GM13977 (cell line): ENCODE measurements around the gene ADGRA1.

Source experiments
- DNase-seq: peaks from one replicate; pipeline ENCODE4 v3.0.0; 2012; ENCODE audit warnings: low spot score
- in situ Hi-C: fragments of 300-500 bp; cut with MboI; formaldehyde crosslinking; loops from one replicate; pipeline ENCODE4 v1.12.0; 2022; ENCODE audit warnings: low sequenced_read_pairs, low pct_unique_long_range_greater_than_20kb, mixed read lengths, inconsistent platforms; ENCODE audit not compliant: unreplicated experiment
- TF ChIP-seq, protein P1 (sequence below): IDR thresholded peaks from 2 replicates; pipeline ENCODE4 v1.5.1; 2012; ENCODE audit warnings: mild to moderate bottlenecking, control low read depth; ENCODE audit not compliant: insufficient read depth; ENCODE audit errors: extremely low read depth, missing control alignments

ADGRA1 gene

DNA sequence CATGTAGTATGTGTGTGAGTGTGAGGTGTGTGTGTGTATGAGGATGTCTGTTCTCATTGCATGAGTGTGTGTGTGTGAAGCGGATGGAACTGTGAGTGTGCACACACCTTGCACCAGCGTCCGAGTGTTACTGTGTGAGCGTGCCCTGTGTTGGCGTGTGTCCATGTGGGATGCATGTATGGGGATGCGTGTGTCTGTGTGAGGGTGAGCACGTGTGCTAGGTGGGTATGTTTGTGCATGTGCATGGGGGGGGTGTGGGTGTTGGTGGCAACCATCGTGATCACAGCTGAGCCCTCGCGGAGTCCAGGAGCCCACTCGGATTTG, 78.7 kb downstream of the ADGRA1 start:
- in situ Hi-C loops = no loop called here
- TF ChIP-seq, protein P1, sequence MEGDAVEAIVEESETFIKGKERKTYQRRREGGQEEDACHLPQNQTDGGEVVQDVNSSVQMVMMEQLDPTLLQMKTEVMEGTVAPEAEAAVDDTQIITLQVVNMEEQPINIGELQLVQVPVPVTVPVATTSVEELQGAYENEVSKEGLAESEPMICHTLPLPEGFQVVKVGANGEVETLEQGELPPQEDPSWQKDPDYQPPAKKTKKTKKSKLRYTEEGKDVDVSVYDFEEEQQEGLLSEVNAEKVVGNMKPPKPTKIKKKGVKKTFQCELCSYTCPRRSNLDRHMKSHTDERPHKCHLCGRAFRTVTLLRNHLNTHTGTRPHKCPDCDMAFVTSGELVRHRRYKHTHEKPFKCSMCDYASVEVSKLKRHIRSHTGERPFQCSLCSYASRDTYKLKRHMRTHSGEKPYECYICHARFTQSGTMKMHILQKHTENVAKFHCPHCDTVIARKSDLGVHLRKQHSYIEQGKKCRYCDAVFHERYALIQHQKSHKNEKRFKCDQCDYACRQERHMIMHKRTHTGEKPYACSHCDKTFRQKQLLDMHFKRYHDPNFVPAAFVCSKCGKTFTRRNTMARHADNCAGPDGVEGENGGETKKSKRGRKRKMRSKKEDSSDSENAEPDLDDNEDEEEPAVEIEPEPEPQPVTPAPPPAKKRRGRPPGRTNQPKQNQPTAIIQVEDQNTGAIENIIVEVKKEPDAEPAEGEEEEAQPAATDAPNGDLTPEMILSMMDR = no peak
- DNase-seq = no peak

DNA sequence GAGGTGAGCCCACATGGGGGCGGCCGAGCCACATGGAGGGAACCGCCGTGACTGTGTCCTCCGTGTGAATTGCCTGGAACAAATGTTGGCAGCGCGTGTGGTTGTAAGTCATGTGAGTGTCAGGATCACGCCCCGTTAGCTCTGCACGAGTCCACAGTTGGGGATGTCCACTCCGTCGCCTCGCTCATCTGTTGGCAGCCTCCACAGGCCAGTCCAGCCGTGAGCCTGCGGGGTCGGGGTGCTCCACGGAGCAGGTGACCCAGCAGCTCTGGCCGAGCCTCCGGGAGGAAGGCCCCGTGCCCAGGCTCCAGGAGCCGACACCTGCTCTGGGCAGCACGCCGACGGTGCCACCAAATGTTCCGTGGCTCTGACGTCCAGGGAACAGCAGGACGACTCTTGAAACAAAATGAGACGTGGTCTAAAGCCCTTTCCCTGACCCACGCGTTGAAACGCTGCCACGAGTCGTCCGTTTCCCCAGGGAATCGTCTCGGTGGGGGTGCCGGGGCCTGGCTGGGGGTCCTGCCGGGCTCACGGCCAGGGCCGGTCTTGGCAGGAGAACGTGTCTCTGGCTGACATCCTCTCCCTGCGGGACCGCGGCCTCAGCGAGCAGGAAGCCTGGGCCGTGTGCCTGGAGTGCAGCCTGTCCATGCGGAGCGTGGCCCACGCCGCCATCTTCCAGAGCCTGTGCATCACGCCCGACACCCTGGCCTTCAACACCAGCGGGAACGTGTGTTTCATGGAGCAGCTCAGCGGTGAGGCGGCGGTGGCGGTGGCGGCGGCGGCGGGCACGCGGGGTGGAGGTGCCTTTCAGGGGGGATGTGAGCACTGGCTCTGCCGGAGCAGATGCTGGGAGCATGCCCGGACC, 79.3 kb downstream of the ADGRA1 start:
- no peak for DNase-seq
- TF ChIP-seq, protein P1 = no peak
- in situ Hi-C loops = no loop called here

DNA sequence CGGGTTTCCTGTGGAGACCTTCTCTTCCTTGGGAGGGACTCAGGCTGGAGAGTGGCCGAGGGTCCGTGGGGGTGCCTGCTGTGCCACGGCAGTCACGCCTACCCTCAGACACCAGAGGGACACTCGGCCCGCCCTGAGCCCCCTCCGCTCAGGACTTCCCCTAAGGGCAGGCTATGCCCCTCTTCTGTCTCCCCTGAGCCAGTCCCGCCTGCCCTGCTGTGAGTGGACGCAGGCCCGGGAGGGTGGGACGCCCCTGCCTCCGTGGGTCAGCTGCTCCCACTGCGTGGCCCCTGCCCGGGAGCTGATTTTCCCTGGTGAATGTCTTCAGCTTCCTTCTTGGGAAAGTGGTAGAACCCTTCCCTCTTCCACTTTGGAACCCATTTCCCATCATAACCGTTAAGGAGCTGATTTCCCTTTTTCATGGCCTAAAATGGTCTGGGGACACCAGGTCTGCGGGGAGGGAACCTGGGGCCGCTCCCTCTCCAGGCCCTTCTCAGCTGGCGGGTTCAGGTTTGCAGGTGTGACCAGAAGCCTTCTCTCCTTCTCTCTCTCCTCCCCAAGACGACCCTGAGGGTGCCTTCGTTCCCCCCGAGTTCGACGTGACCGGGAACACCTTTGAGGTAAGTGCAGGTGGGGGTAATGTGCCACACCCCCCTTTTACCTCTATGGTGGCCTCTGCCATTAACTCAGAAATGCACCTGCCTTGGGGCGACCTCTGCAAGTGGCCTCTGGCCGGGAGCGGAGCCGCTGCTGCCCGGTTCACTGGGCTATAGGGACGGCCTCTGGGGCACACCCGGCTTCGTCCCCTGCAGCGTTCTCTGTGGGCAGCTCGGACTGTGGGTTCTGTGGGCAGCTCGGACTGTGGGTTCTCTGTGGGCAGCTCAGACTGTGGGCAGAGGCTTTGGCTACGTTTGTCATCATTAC, 80.2 kb downstream of the ADGRA1 start:
- DNase-seq = no peak
- in situ Hi-C loops = no loop called here
- TF ChIP-seq, protein P1 = no peak

DNA sequence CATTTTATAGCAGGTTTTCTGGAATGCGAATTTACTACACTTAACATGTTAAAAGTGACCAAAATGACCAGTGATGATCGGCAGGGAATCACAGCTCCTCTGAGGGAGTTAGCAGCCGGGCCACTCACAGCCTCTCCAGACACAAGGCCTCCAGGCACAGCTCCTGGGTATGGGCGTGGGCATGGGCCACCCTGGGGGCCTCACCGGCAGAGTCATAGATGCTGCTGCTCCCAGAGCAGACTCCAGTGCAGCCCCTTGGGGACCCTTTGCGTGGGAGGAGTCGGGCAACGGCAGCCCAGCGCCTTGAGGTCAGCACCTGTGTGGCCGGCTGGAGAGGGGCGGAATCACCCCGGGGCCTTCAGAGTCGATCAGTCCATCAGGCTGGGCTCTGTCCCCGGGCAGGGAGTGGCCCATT, 80.9 kb downstream of the ADGRA1 start:
- DNase-seq = no peak
- TF ChIP-seq, protein P1 = no peak
- in situ Hi-C loops = no loop called here

DNA sequence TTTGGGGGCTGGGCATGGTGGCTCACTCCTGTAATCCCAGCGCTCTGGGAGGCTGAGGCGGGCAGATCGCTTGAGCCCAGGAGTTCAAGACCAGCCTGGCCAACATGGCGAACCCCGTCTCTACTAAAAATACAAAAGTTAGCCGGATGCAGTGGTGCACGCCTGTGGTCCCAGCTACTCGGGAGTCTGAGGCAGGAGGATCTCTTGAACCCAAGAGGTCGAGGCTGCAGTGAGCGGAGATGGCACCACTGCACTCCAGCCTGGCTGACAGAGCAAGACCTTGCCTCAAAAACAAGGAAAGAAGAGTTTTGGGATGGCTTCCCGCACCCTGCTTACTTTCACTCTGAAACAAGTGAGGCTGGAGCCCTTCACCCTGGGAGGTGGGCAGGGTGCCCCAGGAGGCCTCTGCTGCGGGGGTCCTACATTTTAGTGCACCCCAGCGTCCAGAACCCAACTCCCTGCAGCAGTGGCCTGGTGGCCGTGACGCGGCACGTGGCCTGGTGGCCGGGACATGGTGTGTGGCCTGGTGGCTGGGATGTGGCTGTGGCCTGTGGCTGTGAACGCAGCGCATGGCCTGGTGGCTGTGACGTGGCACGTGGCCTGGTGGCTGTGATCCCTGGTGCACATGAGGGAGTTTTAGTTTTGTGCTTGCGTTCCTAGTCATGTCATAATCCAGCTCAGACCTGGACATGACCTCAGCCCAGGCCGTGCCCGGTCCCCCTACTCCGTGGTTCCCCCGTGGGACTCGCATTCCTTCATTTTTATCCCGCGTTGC, 81.6 kb downstream of the ADGRA1 start:
- TF ChIP-seq, protein P1 = no peak
- in situ Hi-C loops = no loop called here
- DNase-seq = no peak

DNA sequence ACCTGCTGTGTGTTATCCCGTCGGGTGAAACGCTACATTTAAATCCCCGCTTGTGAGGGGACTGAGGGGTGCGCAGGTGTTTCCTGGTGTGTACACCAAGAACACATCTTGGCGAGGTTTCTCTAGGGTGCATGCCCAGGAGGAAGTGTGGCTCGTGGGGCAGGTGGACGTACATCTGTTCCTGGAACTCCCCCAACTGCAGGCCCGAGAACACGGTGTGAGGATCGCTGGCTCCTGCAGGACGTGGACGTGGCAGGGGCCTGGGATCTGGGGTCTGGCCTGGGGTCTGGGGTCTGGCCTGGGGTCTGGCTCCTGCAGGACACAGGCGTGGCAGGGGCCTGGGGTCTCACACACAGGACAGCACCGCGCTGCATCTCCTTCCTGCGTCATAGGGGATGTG, 82.4 kb downstream of the ADGRA1 start:
- no peak for DNase-seq
- in situ Hi-C loops = no loop called here
- TF ChIP-seq, protein P1 = no peak
